HFFc6 (cell line): ENCODE data around the gene NOTO. TPM values are rescaled to one million over a fixed set of nuclear protein-coding genes. Genes with fewer than 3 reads are reported as not detected.

Source experiments
- DNase-seq: peaks from one replicate; pipeline ENCODE4 v3.0.0-alpha.2; 2018
- H3K27ac Mint-ChIP-seq: 2 replicates; pipeline ENCODE4 v1.8.0; 2020; ENCODE audit warnings: mild to moderate bottlenecking, mixed read lengths
- H3K27me3 Mint-ChIP-seq: 2 replicates; pipeline ENCODE4 v1.8.0; 2021; ENCODE audit warnings: mild to moderate bottlenecking, moderate library complexity, mixed read lengths; ENCODE audit not compliant: insufficient read depth
- H3K36me3 Mint-ChIP-seq: 2 replicates; pipeline ENCODE4 v1.8.0; 2021; ENCODE audit warnings: low read depth, mixed read lengths
- H3K4me1 Mint-ChIP-seq: 2 replicates; pipeline ENCODE4 v1.8.0; 2020; ENCODE audit warnings: low read depth, mixed read lengths
- H3K4me3 Mint-ChIP-seq: 2 replicates; pipeline ENCODE4 v1.8.0; 2020; ENCODE audit warnings: mild to moderate bottlenecking, moderate library complexity, mixed read lengths
- H3K9me3 Mint-ChIP-seq: 2 replicates; pipeline ENCODE4 v1.8.0; 2020; ENCODE audit warnings: mild to moderate bottlenecking, mixed read lengths
- CTCF ChIP-seq: fragments of 200-600 bp; sonication (generic); IDR thresholded peaks from 2 replicates; pipeline ENCODE4 v1.5.0; 2021; ENCODE audit warnings: antibody characterized with exemption, mild to moderate bottlenecking
- total RNA-seq, 6 experiments: library from RNA; stranded (reverse); fragmentation: NEBNext Ultra II Directional; extraction: Animal tissue kit (Norgen Biotek cat#: 25700); gene quantifications; 2 replicates in 1 of 6; 3 replicates in 5 of 6; pipeline ENCODE4 v1.2.3, GENCODE V29; 2021

The NOTO gene
- total RNA-seq, 6 experiments from 2014 or later, result not detected

DNA sequence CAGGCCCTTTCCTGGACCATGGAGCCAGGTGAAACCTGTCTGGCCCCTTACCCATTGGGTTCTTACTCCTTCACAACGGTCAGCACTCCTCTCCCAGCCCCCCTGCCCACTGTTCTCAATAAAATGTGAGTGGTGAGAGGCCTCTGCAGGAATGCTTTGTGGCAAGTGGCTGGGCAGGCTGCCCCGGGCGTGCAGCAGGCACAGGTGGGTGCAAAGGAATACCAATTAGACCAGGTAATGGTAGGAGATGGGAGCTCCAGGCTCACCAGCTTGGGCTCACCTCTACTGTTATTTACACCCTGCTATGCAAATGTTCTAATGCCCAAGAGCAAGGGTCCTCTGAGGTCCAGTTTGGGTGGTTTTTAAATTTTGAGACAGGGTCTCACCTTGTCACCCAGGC lies 24.7 kb downstream of the NOTO start:
- Mint-ChIP-seq H3K9me3 (no peaks in the 10 kb centered on the region), H3K4me1 (no peaks in the 10 kb centered on the region), H3K4me3 (no peak overlapping the region), H3K27me3 (peaks cover 3% of the 10 kb centered on the region; the same call in 1 of the 2 replicates), H3K27ac (no peak overlapping the region), H3K36me3 (peaks cover 3% of the 10 kb centered on the region; the same call in 1 of the 2 replicates)
- no peak for TF ChIP-seq CTCF
- DNase-seq, result no peak

DNA sequence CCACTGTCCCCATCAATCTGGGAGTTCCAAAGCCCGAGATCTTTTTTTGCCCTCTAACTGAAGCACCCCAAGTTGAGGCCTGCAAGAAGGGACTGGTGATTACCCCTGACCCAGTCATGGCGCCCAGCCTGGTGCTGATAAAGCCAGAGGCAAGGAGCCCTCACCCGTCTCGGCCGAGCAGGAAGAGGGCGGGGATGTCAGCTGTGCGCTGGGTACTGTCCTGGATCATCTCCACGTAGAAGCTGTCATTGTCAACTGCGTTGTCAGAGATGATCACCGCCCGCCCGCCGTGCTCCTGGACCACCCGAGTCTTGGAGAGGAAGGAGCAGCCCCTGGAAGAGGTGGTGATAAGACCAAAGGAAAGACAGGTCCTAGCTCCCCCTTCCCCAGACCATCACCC lies 26.3 kb downstream of the NOTO start:
- no peak overlapping the region for H3K27ac Mint-ChIP-seq
- no peak for TF ChIP-seq CTCF
- H3K4me1 Mint-ChIP-seq, result peaks cover 6% of the 10 kb centered on the region
- no peaks in the 10 kb centered on the region for H3K9me3 Mint-ChIP-seq
- no peaks in the 10 kb centered on the region for H3K36me3 Mint-ChIP-seq
- H3K4me3 Mint-ChIP-seq, result no peak overlapping the region
- no peak for DNase-seq
- H3K27me3 Mint-ChIP-seq, result peaks cover 3% of the 10 kb centered on the region; the same call in 1 of the 2 replicates

- Mint-ChIP-seq H3K27me3 (peaks cover 3% of the 10 kb centered on the region; the same call in 1 of the 2 replicates), H3K4me3 (peak overlapping the region; percentile 100), H3K27ac (peak overlapping the region; percentile 96), H3K9me3 (no peaks in the 10 kb centered on the region), H3K36me3 (peaks cover 14% of the 10 kb centered on the region), H3K4me1 (peaks cover 29% of the 10 kb centered on the region)
- no peak for DNase-seq
- no peak for TF ChIP-seq CTCF
Observed at GRCh38 chr2:73232403-73233153, 30.2 kb downstream of the NOTO start.

DNA sequence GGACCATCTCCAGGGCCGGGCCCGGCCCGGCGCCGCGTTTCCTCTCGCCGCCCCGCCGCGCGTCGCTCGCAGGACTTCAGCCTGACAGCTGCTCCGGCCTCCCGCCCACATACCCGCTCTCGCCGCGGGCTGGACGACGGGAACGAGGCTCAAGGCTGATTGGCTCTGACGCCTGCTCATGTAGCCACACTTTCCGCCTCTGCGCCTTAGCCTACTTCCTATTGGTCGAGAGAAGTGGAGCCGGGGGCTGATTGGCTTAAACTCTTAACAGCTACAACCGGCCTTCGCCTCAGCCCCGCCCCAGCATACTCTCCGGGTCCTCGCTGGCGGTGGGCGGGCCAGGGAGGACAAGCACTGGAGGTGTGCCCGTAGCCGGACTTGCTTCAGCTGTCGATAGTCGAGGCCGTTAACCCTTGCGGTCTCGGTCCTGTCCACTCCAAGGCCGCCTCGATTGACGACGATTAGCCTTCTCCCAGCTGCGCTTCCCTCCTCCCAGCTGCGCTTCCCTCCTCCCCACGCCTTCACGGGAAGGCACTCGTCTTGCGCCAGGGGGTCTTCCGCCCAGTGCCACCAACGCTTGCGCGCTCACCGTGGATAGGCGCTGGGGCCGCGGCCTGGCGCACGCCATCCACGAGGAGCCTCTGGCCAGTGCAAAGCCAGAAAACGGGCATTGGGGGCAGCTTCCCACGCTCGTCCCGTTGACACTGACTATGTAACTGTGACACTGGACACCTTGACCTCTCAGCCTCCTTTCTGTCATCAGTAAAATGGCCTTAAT lies 31.0 kb downstream of the NOTO start, which contains the start of gene PRADC1:
PRADC1 (minus strand) TSS at position 86 of the 778 bp plus-strand sequence; CDS start at position 7, 79 bp downstream.
- H3K36me3 Mint-ChIP-seq, result peaks cover 14% of the 10 kb centered on the region
- peak within 1 kb of the TSS; percentile 100 for H3K4me3 Mint-ChIP-seq
- peaks cover 3% of the 10 kb centered on the region; the same call in 1 of the 2 replicates for H3K27me3 Mint-ChIP-seq
- H3K27ac Mint-ChIP-seq, result peak within 1 kb of the TSS; percentile 96
- peak; percentile 100 for DNase-seq
- peaks cover 33% of the 10 kb centered on the region for H3K4me1 Mint-ChIP-seq
- no peaks in the 10 kb centered on the region for H3K9me3 Mint-ChIP-seq
- no peak for TF ChIP-seq CTCF

DNA sequence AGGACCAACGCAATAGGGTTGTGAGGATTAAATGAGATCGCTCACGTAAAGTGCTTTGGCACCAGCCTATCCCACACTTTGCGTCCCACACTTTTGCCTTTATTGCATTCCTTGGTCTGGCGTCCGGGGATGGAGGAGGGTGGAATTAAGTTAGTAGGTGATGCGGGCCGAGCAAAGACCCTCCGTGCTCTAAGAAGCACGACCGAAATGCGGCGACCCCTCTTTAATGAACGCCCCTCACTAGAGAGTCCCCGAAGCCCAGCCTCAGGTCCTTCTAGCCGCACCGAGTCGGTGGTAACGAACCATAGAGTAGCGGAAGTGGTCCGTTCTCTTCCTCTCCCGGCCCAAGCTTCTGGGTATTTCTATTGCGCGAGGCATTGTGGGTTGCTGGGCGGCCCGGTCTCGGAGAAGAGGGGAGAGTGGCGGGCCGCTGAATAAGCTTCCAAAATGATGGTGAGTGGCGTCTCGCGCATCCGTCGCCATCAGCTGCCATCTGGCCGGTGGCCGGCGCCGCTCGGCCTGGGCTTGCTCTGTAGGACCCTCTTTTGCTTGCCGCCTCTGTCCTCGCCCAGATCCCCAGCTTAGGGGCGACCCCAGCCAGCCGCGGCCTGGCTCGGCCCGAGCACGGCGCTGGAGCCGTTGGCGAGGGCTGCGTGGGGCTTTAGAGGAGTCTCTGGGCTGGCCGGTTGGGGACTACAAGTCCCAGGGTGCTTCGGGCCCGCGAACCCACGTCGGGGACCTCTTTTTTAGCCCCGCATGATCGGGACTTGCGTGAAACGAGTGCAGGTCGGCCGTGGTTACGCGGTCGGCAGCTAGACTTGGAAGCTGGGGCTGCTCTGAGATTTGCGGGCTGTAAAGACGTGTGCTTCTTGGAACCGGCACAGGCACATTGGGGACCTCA lies 31.8 kb downstream of the NOTO start, which contains the start of gene CCT7:
CCT7 (plus strand) TSS at position 377 of the 901 bp plus-strand sequence; CDS start at position 448, 71 bp downstream.
- peak within 1 kb of the TSS; percentile 96 for H3K27ac Mint-ChIP-seq
- peaks cover 14% of the 10 kb centered on the region for H3K36me3 Mint-ChIP-seq
- peaks cover 42% of the 10 kb centered on the region for H3K4me1 Mint-ChIP-seq
- DNase-seq, result peak; percentile 89
- no peak for TF ChIP-seq CTCF
- H3K9me3 Mint-ChIP-seq, result no peaks in the 10 kb centered on the region
- H3K27me3 Mint-ChIP-seq, result peaks cover 3% of the 10 kb centered on the region; the same call in 1 of the 2 replicates
- peak within 1 kb of the TSS; percentile 100 for H3K4me3 Mint-ChIP-seq
